ENCODE data around the gene PKNOX2.

- TF ChIP-seq CTCF (IDR thresholded peaks at IDR 0.05) (no peak), HMGXB4 (CRISPR knock-in tag; IDR thresholded peaks at IDR 0.05; ENCODE audit: borderline replicate concordance) (no peak), RAD21 (conservative IDR thresholded peaks at IDR 0.05 in 1 of 2, IDR thresholded peaks at IDR 0.05 in 1 of 2) (no peak), HEYL (CRISPR knock-in tag; IDR thresholded peaks at IDR 0.05) (no peak), PBX3 (IDR thresholded peaks at IDR 0.05) (no peak), RCOR1 (IDR thresholded peaks at IDR 0.05; ENCODE audit: low read depth, low read length) (no peak), SMC3 (IDR thresholded peaks at IDR 0.05) (no peak), E2F6 (IDR thresholded peaks at IDR 0.05; ENCODE audit: borderline replicate concordance, low read depth) (no peak), ESRRA (IDR thresholded peaks at IDR 0.05; ENCODE audit: borderline replicate concordance, low read length) (no peak)
Measured at GRCh38 chr11:125155100-125155444, 9.5 kb upstream of the PKNOX2 start.

All from A549 (cell line).